Skeletal muscle cell (primary cell): ENCODE data around the gene ISLR.

ENCODE experiments used
- DNase-seq: peaks from one replicate; pipeline ENCODE4 v3.0.0-alpha.2; 2010; ENCODE audit warnings: low read depth
- H3K4me3 ChIP-seq: 2 replicates; pipeline ENCODE4 v1.5.1; 2011; ENCODE audit warnings: low read depth, mild to moderate bottlenecking, control low read depth, low read length, moderate library complexity

ISLR gene

GRCh38 chr15:74173380-74174218, at the start of gene ISLR:
TSS of gene ISLR (plus strand) at chr15:74173710. CDS start at chr15:74174859, 1,149 bp downstream.
- no peak for DNase-seq
- no peak within 1 kb of the TSS for H3K4me3 ChIP-seq

- no peak for DNase-seq
- H3K4me3 ChIP-seq: no peak overlapping the region
Observed at GRCh38 chr15:74124196-74124595, 49.3 kb upstream of the ISLR start.

- no peak for DNase-seq
- H3K4me3 ChIP-seq: no peak overlapping the region
Observed at GRCh38 chr15:74124759-74125158, 48.8 kb upstream of the ISLR start.

- DNase-seq: peak; percentile 45
- H3K4me3 ChIP-seq: peak overlapping the region; percentile 48
Observed at GRCh38 chr15:74127255-74127953, 46.1 kb upstream of the ISLR start.

GRCh38 chr15:74127954-74128784, 45.3 kb upstream of the ISLR start:
- H3K4me3 ChIP-seq: peak overlapping the region; percentile 48
- no peak for DNase-seq

- H3K4me3 ChIP-seq: no peak overlapping the region
- DNase-seq: no peak
Observed at GRCh38 chr15:74128785-74129585, 44.5 kb upstream of the ISLR start.

- H3K4me3 ChIP-seq: no peak overlapping the region
Observed at GRCh38 chr15:74129586-74130154, 43.8 kb upstream of the ISLR start.

GRCh38 chr15:74130155-74130848, 43.2 kb upstream of the ISLR start, which contains the start of gene ISLR2:
TSS of gene ISLR2 (plus strand) at chr15:74130586. CDS start at chr15:74132755, 2,169 bp downstream.
- no peak within 1 kb of the TSS for H3K4me3 ChIP-seq
- DNase-seq: no peak

More at GRCh38 chr15:74129586-74130154, 43.8 kb upstream of the ISLR start:
- no peak for DNase-seq

GRCh38 chr15:74130849-74131627, 42.5 kb upstream of the ISLR start:
- H3K4me3 ChIP-seq: no peak overlapping the region
- DNase-seq: no peak

- H3K4me3 ChIP-seq: no peak overlapping the region
- no peak for DNase-seq
Observed at GRCh38 chr15:74131628-74132413, 41.7 kb upstream of the ISLR start.

GRCh38 chr15:74132681-74133651, 40.5 kb upstream of the ISLR start:
- DNase-seq: no peak
- H3K4me3 ChIP-seq: no peak overlapping the region

- no peak for DNase-seq
Observed at GRCh38 chr15:74133694-74134386, 39.7 kb upstream of the ISLR start.

GRCh38 chr15:74134387-74135027, 39.0 kb upstream of the ISLR start:
- no peak overlapping the region for H3K4me3 ChIP-seq
- no peak for DNase-seq

More at GRCh38 chr15:74133694-74134386, 39.7 kb upstream of the ISLR start:
- no peak overlapping the region for H3K4me3 ChIP-seq

GRCh38 chr15:74135041-74135565, 38.4 kb upstream of the ISLR start:
- H3K4me3 ChIP-seq: no peak overlapping the region
- no peak for DNase-seq
